Liver (tissue), 3 donors: ENCODE measurements around the gene CEMP1.

Experiments used
- JUND ChIP-seq, 2 donors: IDR thresholded peaks; 2 replicates each; pipeline ENCODE4 v1.6.1; 2016; ENCODE audit warnings: antibody characterized with exemption in 2 of 2
- SP1 ChIP-seq: IDR thresholded peaks from 2 replicates; pipeline ENCODE4 v1.6.1; 2018; ENCODE audit warnings: antibody characterized with exemption, mild to moderate bottlenecking
- TAF1 ChIP-seq: conservative IDR thresholded peaks from 2 replicates; pipeline ENCODE4 v1.6.1; 2016; ENCODE audit warnings: antibody characterized with exemption, mild to moderate bottlenecking
- YY1 ChIP-seq: IDR thresholded peaks from 2 replicates; pipeline ENCODE4 v1.6.1; 2016; ENCODE audit warnings: antibody characterized with exemption, mild to moderate bottlenecking
- TF ChIP-seq, protein P1 (sequence below): fragments of 150-350 bp; IDR thresholded peaks from 2 replicates; pipeline ENCODE4 v1.5.1; 2017; ENCODE audit warnings: improper control_type of control experiment, low read depth, low read length; ENCODE audit not compliant: missing input control
- donor health status: healthy.
- donor health status: healthy.

DNA sequence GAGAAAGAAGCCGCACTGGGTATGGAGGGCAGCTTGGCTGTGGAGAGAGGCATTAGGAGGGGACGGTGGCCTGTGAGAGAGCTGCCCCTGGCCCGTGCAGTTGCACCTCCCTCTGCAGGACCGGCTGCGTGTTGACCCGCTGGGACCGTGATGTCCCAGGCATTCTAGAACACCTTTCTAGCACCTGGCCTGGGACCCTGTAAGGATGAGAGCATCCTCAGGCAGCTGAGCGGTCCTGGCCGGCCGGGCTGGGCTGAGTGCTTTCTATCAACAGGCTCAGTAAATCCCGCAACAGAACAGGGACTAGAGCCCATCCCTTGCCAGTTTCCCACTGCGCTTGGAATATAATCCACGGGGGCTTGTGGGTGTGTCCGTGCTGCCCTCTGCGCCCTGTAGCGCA is 41.6 kb downstream of the CEMP1 start:
- TF ChIP-seq, protein P1, sequence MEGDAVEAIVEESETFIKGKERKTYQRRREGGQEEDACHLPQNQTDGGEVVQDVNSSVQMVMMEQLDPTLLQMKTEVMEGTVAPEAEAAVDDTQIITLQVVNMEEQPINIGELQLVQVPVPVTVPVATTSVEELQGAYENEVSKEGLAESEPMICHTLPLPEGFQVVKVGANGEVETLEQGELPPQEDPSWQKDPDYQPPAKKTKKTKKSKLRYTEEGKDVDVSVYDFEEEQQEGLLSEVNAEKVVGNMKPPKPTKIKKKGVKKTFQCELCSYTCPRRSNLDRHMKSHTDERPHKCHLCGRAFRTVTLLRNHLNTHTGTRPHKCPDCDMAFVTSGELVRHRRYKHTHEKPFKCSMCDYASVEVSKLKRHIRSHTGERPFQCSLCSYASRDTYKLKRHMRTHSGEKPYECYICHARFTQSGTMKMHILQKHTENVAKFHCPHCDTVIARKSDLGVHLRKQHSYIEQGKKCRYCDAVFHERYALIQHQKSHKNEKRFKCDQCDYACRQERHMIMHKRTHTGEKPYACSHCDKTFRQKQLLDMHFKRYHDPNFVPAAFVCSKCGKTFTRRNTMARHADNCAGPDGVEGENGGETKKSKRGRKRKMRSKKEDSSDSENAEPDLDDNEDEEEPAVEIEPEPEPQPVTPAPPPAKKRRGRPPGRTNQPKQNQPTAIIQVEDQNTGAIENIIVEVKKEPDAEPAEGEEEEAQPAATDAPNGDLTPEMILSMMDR: no peak
- no peak for TF ChIP-seq JUND (IDR thresholded peaks at IDR 0.05)
- TF ChIP-seq SP1: no peak
- TF ChIP-seq TAF1: no peak
- no peak for TF ChIP-seq YY1
